MCF 10A (cell line): Measurements from ENCODE around the gene IFT52. TPM values are rescaled to one million over a fixed set of nuclear protein-coding genes. Genes with fewer than 3 reads are reported as not detected.

Experiments used
- BruUV-seq: library from RNA; stranded (reverse); fragments of 400-500 nt; replicated peaks from 2 replicates; lab custom pipeline; 2021; lab: Mats Ljungman, UMichigan
- CTCF ChIA-PET: fragments of 300-600 bp; sonication (Branson Sonifier 250); formaldehyde crosslinking; extraction: SDS; loops from one replicate; lab custom pipeline; 2021; ENCODE audit warnings: antibody characterized with exemption, inconsistent platforms; lab: Yijun Ruan, JAX
- POLR2A ChIA-PET: fragments of 300-600, 350-650 bp; sonication (Branson Sonifier 250); formaldehyde crosslinking; extraction: SDS; loops from one replicate; lab custom pipeline; 2020; ENCODE audit warnings: antibody characterized with exemption, inconsistent platforms; lab: Yijun Ruan, JAX
- DNase-seq: peaks from one replicate; pipeline ENCODE4 v3.0.0-alpha.2; 2018; ENCODE audit not compliant: unreplicated experiment
- H3K27ac Mint-ChIP-seq: one replicate; pipeline ENCODE4 v1.8.0; 2022; ENCODE audit warnings: mild to moderate bottlenecking, low read depth, mixed read lengths; ENCODE audit not compliant: unreplicated experiment
- H3K27me3 Mint-ChIP-seq: one replicate; pipeline ENCODE4 v1.8.0; 2022; ENCODE audit warnings: mixed read lengths; ENCODE audit not compliant: insufficient read depth, unreplicated experiment
- H3K36me3 Mint-ChIP-seq: one replicate; pipeline ENCODE4 v1.8.0; 2022; ENCODE audit warnings: mild to moderate bottlenecking, moderate library complexity, mixed read lengths; ENCODE audit not compliant: insufficient read depth, unreplicated experiment
- H3K4me1 Mint-ChIP-seq: one replicate; pipeline ENCODE4 v1.8.0; 2022; ENCODE audit warnings: mixed read lengths; ENCODE audit not compliant: insufficient read depth, unreplicated experiment
- H3K4me3 Mint-ChIP-seq: one replicate; pipeline ENCODE4 v1.8.0; 2022; ENCODE audit warnings: mild to moderate bottlenecking, moderate library complexity, mixed read lengths; ENCODE audit not compliant: unreplicated experiment
- H3K9me3 Mint-ChIP-seq: one replicate; pipeline ENCODE4 v1.8.0; 2022; ENCODE audit warnings: mixed read lengths; ENCODE audit not compliant: unreplicated experiment
- CTCF ChIP-seq: fragments of 200-600 bp; IDR thresholded peaks from one replicate; pipeline ENCODE4 v1.8.0; 2022; ENCODE audit warnings: antibody characterized with exemption, mild to moderate bottlenecking; ENCODE audit not compliant: unreplicated experiment
- intact Hi-C: fragments of 100-400 bp; cut with micrococcal nuclease; formaldehyde crosslinking; loops from 2 replicates; pipeline ENCODE4 v1.14.1; 2022
- total RNA-seq: library from RNA; stranded (reverse); gene quantifications from 2 replicates; pipeline ENCODE4 v1.2.3, GENCODE V29; 2022

IFT52 gene
- total RNA-seq, 1 experiment from 2014 or later, result 21.8 TPM

DNA sequence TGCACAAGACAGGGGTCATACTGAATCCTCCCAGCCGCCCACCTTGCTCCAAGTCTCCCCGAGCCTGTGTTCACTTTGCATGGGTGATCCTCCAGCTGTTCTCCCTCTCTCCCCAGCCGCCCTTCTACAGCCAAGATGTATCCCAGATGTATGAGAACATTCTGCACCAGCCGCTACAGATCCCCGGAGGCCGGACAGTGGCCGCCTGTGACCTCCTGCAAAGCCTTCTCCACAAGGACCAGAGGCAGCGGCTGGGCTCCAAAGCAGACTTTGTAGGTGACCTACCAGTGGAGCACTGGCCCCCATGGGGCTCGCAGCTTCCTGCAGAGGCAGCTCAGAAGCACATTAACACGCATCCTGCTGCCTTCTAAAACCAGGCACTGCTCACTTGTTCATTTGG, 14.6 kb upstream of the IFT52 start:
- TF ChIP-seq CTCF, result no peak
- H3K27ac Mint-ChIP-seq, result no peak overlapping the region
- H3K4me3 Mint-ChIP-seq, result no peak overlapping the region
- ChIA-PET POLR2A (interaction anchor here (1.2 kb wide), 1 partner anchor 13 kb away, joined by 5 read pairs; no protein-coding TSS in a partner anchor), CTCF (interaction anchor here (0.7 to 2.3 kb wide), 2 partner anchors 38 to 102 kb away, joined by 3 to 10 read pairs; no protein-coding TSS in a partner anchor)
- H3K27me3 Mint-ChIP-seq, result no peaks in the 10 kb centered on the region
- BruUV-seq, result no TSS peak
- no peak for DNase-seq
- no peaks in the 10 kb centered on the region for H3K9me3 Mint-ChIP-seq
- no peaks in the 10 kb centered on the region for H3K36me3 Mint-ChIP-seq
- no peaks in the 10 kb centered on the region for H3K4me1 Mint-ChIP-seq
- intact Hi-C loops, result no loop called here

DNA sequence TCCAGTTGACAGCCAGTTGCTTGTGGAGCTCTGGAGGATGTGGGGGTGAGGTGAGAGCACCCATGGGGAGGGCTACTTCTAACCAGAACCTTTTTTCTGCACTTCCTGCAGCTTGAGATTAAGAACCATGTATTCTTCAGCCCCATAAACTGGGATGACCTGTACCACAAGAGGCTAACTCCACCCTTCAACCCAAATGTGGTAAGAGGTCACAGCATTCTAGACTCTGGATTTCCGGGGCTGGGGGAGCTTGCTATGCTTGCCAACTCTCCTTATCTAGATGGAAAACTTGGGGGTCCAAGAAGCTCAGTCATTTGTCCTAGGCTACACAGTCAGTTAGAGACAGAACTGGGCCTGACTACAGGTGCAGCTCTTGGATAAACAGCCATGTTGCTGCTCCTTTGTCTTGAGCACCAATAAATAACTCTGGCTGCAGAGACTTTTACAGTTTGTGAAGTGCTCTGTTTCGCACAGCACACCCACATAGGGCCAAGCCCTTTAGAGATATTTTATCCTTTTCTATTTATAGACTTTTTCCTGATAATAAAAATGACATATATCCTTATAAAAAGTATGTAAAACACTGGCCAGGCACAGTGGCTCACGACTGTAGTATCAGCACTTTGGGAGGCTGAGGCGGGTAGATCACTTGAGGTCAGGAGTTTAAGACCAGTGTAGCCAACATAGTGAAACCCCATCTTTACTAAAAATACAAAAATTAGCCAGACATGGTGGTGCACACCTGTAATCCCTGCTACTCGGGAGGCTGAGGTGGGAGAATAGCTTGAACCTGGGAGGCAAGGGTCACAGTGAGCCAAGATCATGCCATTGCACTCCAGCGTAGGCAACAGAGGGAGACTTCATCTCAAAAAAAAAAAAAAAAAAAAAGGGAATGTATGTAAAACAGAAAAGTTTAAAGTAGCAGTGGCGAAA, 10.6 kb upstream of the IFT52 start:
- no peaks in the 10 kb centered on the region for H3K36me3 Mint-ChIP-seq
- no peak for DNase-seq
- no peak overlapping the region for H3K4me3 Mint-ChIP-seq
- CTCF ChIA-PET, result interaction anchor here (0.7 to 1.6 kb wide), 5 partner anchors 40 to 170 kb away, joined by 3 to 6 read pairs (median 4); no protein-coding TSS in a partner anchor
- no peaks in the 10 kb centered on the region for H3K9me3 Mint-ChIP-seq
- no peaks in the 10 kb centered on the region for H3K27me3 Mint-ChIP-seq
- TF ChIP-seq CTCF, result no peak
- H3K4me1 Mint-ChIP-seq, result peaks cover 10% of the 10 kb centered on the region
- intact Hi-C loops, result no loop called here
- no TSS peak for BruUV-seq
- no peak overlapping the region for H3K27ac Mint-ChIP-seq
- POLR2A ChIA-PET, result no interaction called here

DNA sequence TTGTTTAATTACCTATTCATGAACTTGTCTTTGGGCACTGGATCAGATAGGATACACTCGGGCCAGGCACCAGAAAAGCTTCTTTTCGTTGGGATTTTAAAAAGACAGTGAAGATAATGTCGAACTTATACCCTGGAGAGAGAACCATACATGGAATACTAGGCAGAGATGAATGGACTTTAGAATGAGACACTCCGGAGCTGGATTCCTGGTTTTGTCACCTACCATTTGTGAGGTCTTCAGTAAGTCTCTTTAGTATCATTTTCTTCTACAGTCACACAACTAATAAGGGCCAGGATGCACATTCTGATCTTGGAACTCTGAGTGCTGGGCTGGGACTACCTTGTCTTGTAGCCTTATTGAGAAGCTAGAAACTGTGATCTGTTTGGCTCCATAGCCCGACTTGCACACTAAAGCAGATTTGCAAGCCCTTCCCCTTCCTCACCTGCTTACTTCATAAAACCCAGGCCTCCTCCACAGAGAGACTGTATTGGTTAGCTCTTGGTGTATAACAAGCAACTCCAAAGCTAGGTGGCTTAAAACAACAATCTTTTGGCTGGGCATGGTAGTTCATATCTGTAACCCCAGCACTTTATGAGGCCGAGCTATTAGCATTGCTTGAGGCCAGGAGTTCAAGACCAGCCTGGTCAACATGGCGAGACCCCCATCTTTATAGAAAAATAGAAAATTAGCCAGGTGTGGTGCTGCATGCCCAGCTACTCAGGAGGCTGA, 7.4 kb upstream of the IFT52 start:
- DNase-seq, result no peak
- Mint-ChIP-seq H3K4me1 (peaks cover 10% of the 10 kb centered on the region), H3K27ac (peak overlapping the region; percentile 40), H3K9me3 (no peaks in the 10 kb centered on the region), H3K27me3 (no peaks in the 10 kb centered on the region), H3K4me3 (no peak overlapping the region), H3K36me3 (no peaks in the 10 kb centered on the region)
- intact Hi-C loops, result no loop called here
- no TSS peak for BruUV-seq
- ChIA-PET POLR2A (interaction anchor here (0.8 to 1.1 kb wide), 2 partner anchors 13 to 562 kb away, joined by 3 to 4 read pairs; no protein-coding TSS in a partner anchor), CTCF (interaction anchor here (0.5 to 5.5 kb wide), 8 partner anchors 11 to 1965 kb away, joined by 3 to 52 read pairs (median 4); partner anchors contain the start of gene CHD6)
- TF ChIP-seq CTCF, result no peak
